Muscle layer of duodenum (tissue), 2 donors: ENCODE results near the gene ABCG1.

Experiments
- H3K27ac ChIP-seq: one replicate; pipeline ENCODE4 v1.7.0; 2013; ENCODE audit warnings: mild to moderate bottlenecking, low read length
- H3K27me3 ChIP-seq: one replicate; pipeline ENCODE4 v1.7.0; 2013; ENCODE audit warnings: low read depth, mild to moderate bottlenecking, control low read depth, low read length
- H3K36me3 ChIP-seq, 2 donors: one replicate each; pipeline ENCODE4 v1.7.0; 2013; ENCODE audit warnings: low read length in 2 of 2, control low read depth in 1 of 2, mild to moderate bottlenecking in 1 of 2; ENCODE audit not compliant: insufficient read depth in 2 of 2, control insufficient read depth in 1 of 2
- H3K4me1 ChIP-seq, 2 donors: one replicate each; pipeline ENCODE4 v1.7.0; 2013; ENCODE audit warnings: low read length in 2 of 2, mild to moderate bottlenecking in 2 of 2, control low read depth in 1 of 2, moderate library complexity in 1 of 2; ENCODE audit not compliant: insufficient read depth in 2 of 2, control insufficient read depth in 1 of 2
- H3K4me3 ChIP-seq, 2 donors: one replicate each; pipeline ENCODE4 v1.7.0; 2013; ENCODE audit warnings: low read length in 2 of 2, low read depth in 1 of 2, mild to moderate bottlenecking in 1 of 2
- H3K9me3 ChIP-seq, 2 donors: one replicate each; pipeline ENCODE4 v1.7.0; 2013; ENCODE audit warnings: low read length in 2 of 2, control low read depth in 1 of 2, mild to moderate bottlenecking in 1 of 2; ENCODE audit not compliant: control insufficient read depth in 1 of 2
- donor health status: healthy.

The ABCG1 gene

GRCh38 chr21:42332557-42333317 is 113.8 kb downstream of the ABCG1 start:
- H3K4me1 ChIP-seq, result peaks cover 0 to 5% of the 10 kb centered on the region in 2 donors
- H3K36me3 ChIP-seq, result no peaks in the 10 kb centered on the region
- H3K4me3 ChIP-seq, result no peak overlapping the region
- no peak overlapping the region for H3K27ac ChIP-seq
- H3K27me3 ChIP-seq, result no peaks in the 10 kb centered on the region
- peaks cover 0 to 9% of the 10 kb centered on the region in 2 donors for H3K9me3 ChIP-seq

- Histone ChIP-seq H3K36me3 (no peaks in the 10 kb centered on the region), H3K27ac (no peak overlapping the region), H3K4me1 (peaks cover 0 to 7% of the 10 kb centered on the region in 2 donors), H3K4me3 (no peak overlapping the region), H3K9me3 (peaks cover 0 to 7% of the 10 kb centered on the region in 2 donors), H3K27me3 (no peaks in the 10 kb centered on the region)
These were observed 117.1 kb downstream of the ABCG1 start for GRCh38 chr21:42336054-42336453.

GRCh38 chr21:42337276-42337675 is 118.3 kb downstream of the ABCG1 start:
- peaks cover 0 to 7% of the 10 kb centered on the region in 2 donors for H3K4me1 ChIP-seq
- H3K9me3 ChIP-seq, result no peaks in the 10 kb centered on the region
- no peaks in the 10 kb centered on the region for H3K36me3 ChIP-seq
- H3K4me3 ChIP-seq, result no peak overlapping the region
- H3K27ac ChIP-seq, result no peak overlapping the region
- H3K27me3 ChIP-seq, result no peaks in the 10 kb centered on the region

- Histone ChIP-seq H3K27me3 (no peaks in the 10 kb centered on the region), H3K4me3 (no peak overlapping the region), H3K36me3 (no peaks in the 10 kb centered on the region), H3K27ac (no peak overlapping the region), H3K9me3 (no peaks in the 10 kb centered on the region), H3K4me1 (peaks cover 0 to 7% of the 10 kb centered on the region in 2 donors)
These were observed 119.1 kb downstream of the ABCG1 start for GRCh38 chr21:42337830-42338728.

GRCh38 chr21:42338729-42339715 is 120.1 kb downstream of the ABCG1 start:
- Histone ChIP-seq H3K9me3 (no peaks in the 10 kb centered on the region), H3K27me3 (no peaks in the 10 kb centered on the region), H3K4me3 (no peak overlapping the region), H3K4me1 (peaks cover 0 to 7% of the 10 kb centered on the region in 2 donors), H3K36me3 (no peaks in the 10 kb centered on the region), H3K27ac (no peak overlapping the region)

- Histone ChIP-seq H3K9me3 (no peaks in the 10 kb centered on the region), H3K4me3 (no peak overlapping the region), H3K27ac (no peak overlapping the region), H3K36me3 (no peaks in the 10 kb centered on the region), H3K4me1 (peaks cover 0 to 7% of the 10 kb centered on the region in 2 donors), H3K27me3 (no peaks in the 10 kb centered on the region)
These were observed 121.5 kb downstream of the ABCG1 start for GRCh38 chr21:42340187-42341050.

GRCh38 chr21:42341776-42342542 is 123.0 kb downstream of the ABCG1 start:
- peaks cover 0 to 3% of the 10 kb centered on the region in 2 donors for H3K4me1 ChIP-seq
- no peaks in the 10 kb centered on the region for H3K36me3 ChIP-seq
- H3K27me3 ChIP-seq, result no peaks in the 10 kb centered on the region
- no peak overlapping the region for H3K27ac ChIP-seq
- no peak overlapping the region for H3K4me3 ChIP-seq
- H3K9me3 ChIP-seq, result no peaks in the 10 kb centered on the region

GRCh38 chr21:42343101-42343500 is 124.2 kb downstream of the ABCG1 start:
- Histone ChIP-seq H3K36me3 (no peaks in the 10 kb centered on the region), H3K4me1 (no peaks in the 10 kb centered on the region), H3K9me3 (no peaks in the 10 kb centered on the region), H3K4me3 (no peak overlapping the region), H3K27me3 (no peaks in the 10 kb centered on the region), H3K27ac (no peak overlapping the region)

GRCh38 chr21:42343556-42343955 is 124.6 kb downstream of the ABCG1 start:
- H3K27ac ChIP-seq, result no peak overlapping the region
- H3K9me3 ChIP-seq, result no peaks in the 10 kb centered on the region
- no peak overlapping the region for H3K4me3 ChIP-seq
- H3K4me1 ChIP-seq, result no peaks in the 10 kb centered on the region
- H3K27me3 ChIP-seq, result peaks cover 2% of the 10 kb centered on the region
- no peaks in the 10 kb centered on the region for H3K36me3 ChIP-seq
